GM21515 (cell line): ENCODE results near the gene TMCC3.
"Not testable (repeated sequence)": the region's sequence is repeated elsewhere in the genome, so short reads cannot be mapped to it uniquely, and the experiment has no call there.

Experiments used
- ATAC-seq: cut with Tn5 transposase; IDR thresholded peaks from one replicate; pipeline ENCODE4 v1.9.1; 2021; ENCODE audit not compliant: unreplicated experiment

Gene TMCC3

GRCh38 chr12:94637390-94638113, 12.8 kb downstream of the TMCC3 start:
- no peak for ATAC-seq

GRCh38 chr12:94636462-94637085, 13.8 kb downstream of the TMCC3 start:
- no peak for ATAC-seq

- ATAC-seq, result no peak
Measured at GRCh38 chr12:94634717-94635116, 15.6 kb downstream of the TMCC3 start.

- no peak for ATAC-seq
Measured at GRCh38 chr12:94633401-94633800, 17.0 kb downstream of the TMCC3 start.

GRCh38 chr12:94631058-94631457, 19.3 kb downstream of the TMCC3 start:
- ATAC-seq, result no peak

- ATAC-seq, result no peak
Measured at GRCh38 chr12:94628819-94629472, 21.4 kb downstream of the TMCC3 start.

- no peak for ATAC-seq
Measured at GRCh38 chr12:94628369-94628768, 22.0 kb downstream of the TMCC3 start.

- no peak for ATAC-seq
Measured at GRCh38 chr12:94625531-94625930, 24.8 kb downstream of the TMCC3 start.

GRCh38 chr12:94623161-94623920, 27.0 kb downstream of the TMCC3 start:
- ATAC-seq, result no peak

GRCh38 chr12:94622475-94622874, 27.9 kb downstream of the TMCC3 start:
- ATAC-seq, result no peak

- peak; percentile 95 for ATAC-seq
Measured at GRCh38 chr12:94621662-94622359, 28.5 kb downstream of the TMCC3 start.

GRCh38 chr12:94620621-94621020, 29.7 kb downstream of the TMCC3 start:
- no peak for ATAC-seq

GRCh38 chr12:94618995-94619695, 31.2 kb downstream of the TMCC3 start:
- no peak for ATAC-seq

- no peak for ATAC-seq
Measured at GRCh38 chr12:94617101-94617500, 33.3 kb downstream of the TMCC3 start.

GRCh38 chr12:94616203-94616729, 34.1 kb downstream of the TMCC3 start:
- no peak for ATAC-seq

- no peak for ATAC-seq
Measured at GRCh38 chr12:94615260-94616181, 34.8 kb downstream of the TMCC3 start.

GRCh38 chr12:94614288-94614721, 36.1 kb downstream of the TMCC3 start:
- ATAC-seq, result no peak

- no peak for ATAC-seq
Measured at GRCh38 chr12:94609917-94610443, 40.4 kb downstream of the TMCC3 start.

GRCh38 chr12:94606810-94607209, 43.5 kb downstream of the TMCC3 start:
- ATAC-seq, result not testable (repeated sequence)
